GM18909 (cell line): ENCODE data around the gene LRRC8C.
A peak's percentile ranks its signal among the peaks of the same experiment; 100 is the strongest.
"Not testable (repeated sequence)": the region's sequence is repeated elsewhere in the genome, so short reads cannot be mapped to it uniquely, and the experiment has no call there.

Experiments used
- ATAC-seq: cut with Tn5 transposase; IDR thresholded peaks from one replicate; pipeline ENCODE4 v1.9.1; 2021; ENCODE audit warnings: mild to moderate bottlenecking; ENCODE audit not compliant: unreplicated experiment, poor library complexity

The LRRC8C gene

DNA sequence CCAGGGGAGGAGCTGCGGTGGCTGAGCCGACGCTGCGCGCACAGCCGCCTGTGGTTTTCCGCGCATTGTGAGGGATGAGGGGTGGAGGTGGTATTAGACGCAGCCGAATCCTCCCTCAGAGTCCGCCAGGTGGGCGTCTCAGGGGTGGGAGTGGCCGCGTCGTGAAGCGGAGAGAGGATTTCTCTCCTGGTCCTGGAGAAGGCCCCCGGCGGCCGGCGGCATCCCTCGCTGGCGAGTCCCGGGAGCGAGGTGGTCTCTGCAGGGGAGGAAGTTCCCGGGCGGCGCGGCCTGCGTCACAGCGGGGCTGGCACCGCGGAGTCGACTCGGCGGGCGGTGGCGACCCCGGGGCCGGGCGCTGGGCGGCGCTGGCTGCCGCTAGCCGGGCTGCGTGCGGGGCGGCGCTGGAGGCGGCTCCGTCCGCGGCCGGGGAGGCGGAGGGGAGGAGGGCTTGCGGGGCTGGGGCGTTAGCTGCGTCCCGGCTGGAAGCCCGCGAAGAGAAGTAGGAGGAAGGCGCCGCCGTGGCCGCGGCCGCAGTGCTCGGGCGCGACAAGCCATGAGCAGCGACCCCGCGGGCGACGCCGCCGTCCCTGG is at the start of gene LRRC8C:
Gene LRRC8C (plus strand): TSS at position 464 of the 591 bp plus-strand sequence. CDS start 53,354 bp downstream, outside the sequence.
- ATAC-seq: peak; percentile 88

DNA sequence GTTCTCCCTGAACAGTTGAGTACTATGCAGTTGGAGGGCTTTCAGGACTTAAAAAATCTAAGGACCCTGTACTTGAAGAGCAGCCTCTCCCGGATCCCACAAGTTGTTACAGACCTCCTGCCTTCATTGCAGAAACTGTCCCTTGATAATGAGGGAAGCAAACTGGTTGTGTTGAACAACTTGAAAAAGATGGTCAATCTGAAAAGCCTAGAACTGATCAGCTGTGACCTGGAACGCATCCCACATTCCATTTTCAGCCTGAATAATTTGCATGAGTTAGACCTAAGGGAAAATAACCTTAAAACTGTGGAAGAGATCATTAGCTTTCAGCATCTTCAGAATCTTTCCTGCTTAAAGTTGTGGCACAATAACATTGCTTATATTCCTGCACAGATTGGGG is 48.7 kb upstream of the LRRC8C start:
- ATAC-seq: no peak

DNA sequence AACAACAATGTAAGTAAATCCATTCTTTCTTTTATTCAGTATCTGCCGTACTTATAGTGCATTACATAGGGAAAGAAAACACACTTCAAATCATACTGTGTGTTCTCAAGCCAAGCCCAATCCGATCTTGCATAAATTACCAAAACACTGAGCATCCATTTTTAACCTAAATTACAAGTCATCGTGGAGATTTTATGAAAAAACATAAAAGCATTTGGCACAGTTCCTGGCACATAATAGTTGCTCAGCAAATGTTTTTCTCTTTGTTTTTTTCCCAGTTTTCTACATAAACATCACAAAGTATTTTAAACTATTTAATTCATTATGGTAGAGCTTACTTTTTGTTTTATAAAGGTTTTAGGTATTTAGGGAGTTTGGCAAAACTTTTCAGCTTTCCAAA is 48.1 kb upstream of the LRRC8C start:
- no peak for ATAC-seq

DNA sequence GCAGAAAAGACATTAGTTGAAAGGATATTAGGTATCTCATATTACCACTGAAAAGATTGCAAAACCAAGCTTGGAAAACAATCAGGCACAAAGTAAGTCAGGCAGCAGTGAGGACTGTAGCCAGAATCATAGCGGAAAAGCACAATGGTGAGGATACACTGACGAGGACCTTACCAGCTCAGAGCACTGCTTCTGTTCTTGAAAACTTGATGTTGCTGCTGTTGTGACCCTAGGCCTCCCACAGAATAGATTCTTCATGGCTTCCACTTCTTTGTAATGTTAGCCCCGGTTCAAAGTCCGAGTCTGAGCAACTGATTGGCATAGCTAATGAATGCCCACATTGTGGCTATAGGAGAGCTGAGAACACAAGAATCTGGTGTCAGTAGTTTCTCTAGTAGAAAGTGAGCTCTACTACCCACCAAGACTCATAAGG is 45.2 kb upstream of the LRRC8C start:
- no peak for ATAC-seq

DNA sequence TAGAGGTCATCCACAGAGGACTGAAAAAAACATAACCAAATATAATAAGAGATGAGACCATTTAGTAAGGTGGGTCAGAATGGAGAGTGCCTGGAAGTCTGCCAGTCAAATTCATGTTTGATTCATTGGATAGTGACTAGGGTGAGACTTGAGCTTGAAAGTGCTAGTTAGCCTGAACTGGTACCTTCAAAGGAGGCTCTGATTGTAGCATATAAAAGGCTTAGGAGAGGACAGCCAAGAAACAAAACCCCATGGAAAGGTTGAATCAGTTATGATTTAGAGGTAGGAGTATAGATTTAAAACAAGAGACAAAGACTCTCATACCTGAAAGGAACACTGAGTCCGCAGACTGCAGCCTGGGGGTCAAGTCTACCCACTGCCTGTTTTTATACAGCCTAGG is 44.4 kb upstream of the LRRC8C start:
- no peak for ATAC-seq

DNA sequence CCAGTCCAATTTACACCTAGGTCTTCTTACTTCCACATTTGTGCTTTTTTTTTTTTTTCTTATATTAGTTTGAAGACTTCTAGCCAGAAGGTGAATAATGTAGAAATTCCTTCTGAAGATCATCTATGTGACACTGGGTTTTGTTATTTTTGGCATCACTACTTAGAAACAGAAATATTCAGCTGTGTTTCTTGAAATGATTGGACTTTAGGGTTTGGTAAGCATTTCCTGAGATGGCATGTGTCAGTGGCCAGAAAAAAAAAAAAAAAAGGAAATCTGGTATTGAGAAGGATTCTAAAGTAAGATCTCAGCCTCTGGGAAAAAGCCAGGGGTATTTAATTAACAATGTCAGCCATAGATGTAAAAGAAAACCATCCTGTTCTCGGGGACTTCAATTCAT is 43.4 kb upstream of the LRRC8C start:
- no peak for ATAC-seq

DNA sequence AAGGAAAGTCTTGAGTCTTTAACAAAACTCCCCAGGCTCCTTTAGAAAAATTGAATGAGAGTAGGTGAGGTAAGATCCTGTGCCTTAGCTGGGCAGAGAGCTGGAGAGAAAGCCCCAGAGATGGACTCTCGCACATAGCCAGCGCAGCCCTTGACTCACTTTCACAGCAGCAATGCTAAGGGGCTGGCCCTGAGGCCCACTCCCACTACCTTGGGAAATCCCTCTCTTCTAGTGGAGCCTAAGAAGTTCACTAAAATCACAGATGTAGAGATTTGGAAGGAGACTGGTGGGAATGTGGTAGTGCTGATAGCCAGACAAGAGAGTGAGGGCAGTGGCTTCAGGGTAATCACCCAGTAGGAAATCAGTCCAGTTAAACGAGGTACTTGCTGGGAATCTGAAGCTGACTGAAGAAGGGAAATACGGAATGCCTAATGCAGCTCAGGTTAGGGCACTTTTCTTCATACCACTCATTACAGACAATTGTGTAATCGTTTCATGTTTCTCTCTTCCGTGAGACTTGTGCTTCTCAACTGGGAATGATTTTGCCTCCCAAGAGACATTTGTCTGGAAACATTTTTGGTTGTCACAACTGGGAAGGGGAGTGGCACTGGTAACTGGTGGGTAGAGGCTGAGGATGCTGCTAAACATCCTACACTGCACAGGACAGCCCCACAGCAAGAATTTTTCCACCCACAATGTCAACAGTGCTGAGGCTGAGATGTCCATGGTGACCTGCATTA is 42.4 kb upstream of the LRRC8C start:
- ATAC-seq: no peak

DNA sequence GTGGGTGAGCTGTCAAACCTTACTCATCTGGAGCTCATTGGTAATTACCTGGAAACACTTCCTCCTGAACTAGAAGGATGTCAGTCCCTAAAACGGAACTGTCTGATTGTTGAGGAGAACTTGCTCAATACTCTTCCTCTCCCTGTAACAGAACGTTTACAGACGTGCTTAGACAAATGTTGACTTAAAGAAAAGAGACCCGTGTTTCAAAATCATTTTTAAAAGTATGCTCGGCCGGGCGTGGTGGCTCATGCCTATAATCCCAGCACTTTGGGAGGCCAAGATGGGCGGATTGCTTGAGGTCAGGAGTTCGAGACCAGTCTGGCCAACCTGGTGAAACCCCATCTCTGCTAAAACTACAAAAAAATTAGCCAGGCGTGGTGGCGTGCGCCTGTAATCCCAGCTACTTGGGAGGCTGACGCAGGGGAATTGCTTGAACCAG is 40.0 kb upstream of the LRRC8C start:
- ATAC-seq: not testable (repeated sequence)

DNA sequence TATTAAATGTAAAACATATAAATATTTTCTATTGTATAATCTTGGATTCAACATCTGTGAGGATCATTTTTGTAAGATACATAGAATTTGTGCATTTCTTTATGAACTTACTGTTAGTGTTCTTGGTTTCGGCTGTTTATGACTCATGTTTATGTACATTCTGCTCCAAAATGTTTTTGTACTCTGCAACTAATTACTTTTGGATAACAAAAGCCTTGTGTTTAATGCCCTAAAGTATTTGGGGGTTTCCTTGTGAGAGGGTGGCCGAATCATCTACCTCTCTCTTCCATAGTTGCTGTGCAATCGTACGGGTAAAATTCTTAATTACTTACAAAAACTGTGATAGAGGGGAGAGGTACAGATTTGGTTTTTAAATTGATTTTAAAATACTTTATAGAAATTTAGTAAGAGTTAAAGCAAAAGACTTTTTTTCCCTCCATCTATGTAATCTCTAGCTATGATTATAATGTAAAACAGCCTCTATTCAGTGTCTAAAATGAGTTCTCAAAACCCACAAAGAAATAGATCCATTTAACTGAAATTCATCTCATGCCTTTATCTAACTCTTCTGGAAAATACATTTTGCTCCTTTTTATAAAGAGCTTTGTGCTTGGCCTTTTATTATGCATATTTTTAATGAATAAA is 38.7 kb upstream of the LRRC8C start:
- ATAC-seq: no peak

DNA sequence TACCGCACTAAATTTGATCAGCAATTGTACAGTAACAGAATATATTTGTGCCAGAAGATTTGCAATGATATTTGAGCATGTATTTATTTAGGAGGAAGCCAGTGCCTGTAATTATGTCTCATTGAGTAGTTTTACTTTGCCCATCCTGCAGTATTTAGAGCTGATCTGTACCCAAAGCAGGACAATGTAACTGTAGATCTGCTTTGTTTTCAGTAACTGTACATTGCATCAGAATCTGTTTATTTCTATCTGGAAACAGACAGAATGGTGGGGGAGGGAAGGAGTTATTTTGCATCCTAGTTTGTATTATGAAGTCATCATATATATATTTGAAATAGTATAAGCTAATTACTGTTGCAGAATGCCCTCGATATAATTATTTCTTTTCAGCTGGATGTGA is 36.2 kb upstream of the LRRC8C start:
- no peak for ATAC-seq

DNA sequence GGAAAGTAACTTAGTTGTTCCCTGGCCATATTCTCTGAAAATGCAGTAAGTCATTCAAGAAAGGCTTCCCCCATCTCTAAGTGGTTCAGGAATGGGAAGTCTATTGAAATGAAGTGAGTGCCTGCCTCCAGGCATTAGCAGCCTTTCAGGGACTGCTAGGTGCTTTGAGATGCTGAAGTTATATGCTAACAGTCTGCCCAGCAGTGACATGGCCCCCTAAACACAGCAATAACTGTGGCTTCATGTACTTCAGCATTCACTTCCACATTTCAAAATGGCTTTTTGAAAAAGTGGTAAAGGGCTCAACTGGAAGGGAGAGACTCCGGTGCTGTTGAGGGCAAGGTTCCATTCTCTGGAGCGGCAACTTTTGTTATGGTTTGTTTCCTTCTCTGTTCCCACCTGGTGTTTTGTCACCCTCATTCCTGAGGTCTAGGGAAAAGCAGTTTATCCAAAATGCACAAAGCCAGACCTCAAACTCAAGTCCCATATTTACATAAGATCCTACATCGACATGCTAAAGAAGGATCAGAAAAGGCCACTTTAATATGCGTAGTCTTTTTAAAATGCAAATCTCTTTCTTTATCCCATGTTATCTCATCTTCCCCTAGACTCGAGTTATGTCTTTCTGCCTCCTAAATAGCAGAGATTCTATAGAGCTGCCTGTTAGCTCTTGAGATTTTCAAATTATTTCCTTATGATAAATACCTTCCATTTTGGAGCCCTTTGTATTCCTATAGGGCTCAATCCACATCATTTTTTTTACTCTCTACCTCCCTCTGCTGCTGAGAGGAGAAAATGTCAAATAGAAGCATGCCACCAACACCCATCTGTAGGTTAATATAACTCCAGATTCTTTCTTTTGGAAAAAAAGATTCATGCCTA is 34.2 kb upstream of the LRRC8C start:
- no peak for ATAC-seq

DNA sequence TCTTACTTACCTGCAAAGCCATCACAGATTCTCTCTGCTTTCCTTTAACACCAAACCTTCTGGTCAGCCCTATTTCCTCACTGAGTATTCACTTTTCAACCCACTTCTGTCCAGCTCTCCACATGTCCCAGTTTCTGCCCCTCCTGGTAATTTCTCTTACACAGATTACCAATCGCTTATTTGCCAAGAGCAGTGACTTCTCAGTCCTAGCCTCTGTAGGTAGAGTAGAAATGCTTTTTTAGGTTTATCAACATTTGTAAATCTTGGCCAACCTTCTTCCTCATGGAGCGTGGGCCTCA is 33.6 kb upstream of the LRRC8C start:
- no peak for ATAC-seq

DNA sequence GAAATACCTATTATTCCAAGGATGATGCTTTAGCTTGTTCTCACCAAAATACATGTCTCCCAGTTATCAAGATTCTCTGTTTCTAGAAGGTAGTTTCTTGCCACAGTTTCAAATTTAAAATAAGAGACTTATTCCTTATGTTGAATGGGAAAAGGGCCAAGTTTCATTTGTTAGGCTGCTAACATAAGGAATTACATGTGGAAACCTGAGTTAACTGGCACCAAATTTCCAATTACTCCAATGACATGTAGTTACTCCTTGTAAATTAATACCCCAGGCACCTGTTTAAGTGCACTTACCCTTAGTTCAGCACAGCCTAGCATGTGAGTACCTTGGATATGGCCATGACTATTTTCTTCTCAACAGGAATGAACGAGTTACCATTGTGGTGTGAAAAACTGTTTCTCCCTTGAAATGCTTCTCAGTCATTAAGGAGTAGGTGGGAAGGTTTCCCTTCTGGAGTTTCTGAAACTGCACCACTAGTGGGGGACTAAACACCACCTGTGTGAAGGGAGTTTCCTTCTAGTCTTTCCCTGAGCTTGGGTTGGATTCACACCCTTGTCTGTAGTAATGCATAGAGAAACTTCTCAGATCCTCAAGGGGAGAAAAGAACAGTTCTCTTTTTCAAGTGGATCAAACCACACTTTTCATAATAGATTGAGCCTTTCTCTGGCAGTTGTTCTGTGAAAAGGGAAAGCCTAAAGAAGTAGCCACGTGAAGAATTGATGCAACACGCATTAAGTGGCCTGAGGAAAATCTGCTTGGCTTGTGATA is 32.3 kb upstream of the LRRC8C start:
- ATAC-seq: no peak

DNA sequence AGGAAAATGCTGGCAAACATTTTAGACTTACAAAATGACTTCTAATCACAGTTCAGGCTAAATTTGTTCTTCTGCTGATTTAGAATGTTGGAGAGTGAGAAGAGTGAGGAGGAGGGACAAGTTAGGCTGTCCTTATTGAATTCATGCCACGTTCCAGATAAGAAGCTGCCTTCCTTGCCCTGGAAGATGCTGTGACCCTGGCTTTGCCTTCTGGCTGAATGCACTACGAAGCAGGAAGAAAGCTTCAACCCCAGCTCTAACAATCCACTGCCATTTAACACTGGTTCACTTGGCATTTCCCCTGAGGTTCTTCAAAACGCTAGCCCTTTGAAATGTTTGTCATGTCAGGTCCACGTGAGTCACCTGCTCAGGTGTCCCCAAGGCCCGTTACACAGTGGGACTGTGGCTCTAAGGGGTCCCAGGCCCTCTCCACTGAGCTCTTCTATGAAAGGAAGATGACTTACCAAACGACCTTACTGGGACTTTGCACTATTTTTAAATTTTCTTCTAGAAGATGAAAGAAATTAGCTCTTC is 30.0 kb upstream of the LRRC8C start:
- no peak for ATAC-seq

DNA sequence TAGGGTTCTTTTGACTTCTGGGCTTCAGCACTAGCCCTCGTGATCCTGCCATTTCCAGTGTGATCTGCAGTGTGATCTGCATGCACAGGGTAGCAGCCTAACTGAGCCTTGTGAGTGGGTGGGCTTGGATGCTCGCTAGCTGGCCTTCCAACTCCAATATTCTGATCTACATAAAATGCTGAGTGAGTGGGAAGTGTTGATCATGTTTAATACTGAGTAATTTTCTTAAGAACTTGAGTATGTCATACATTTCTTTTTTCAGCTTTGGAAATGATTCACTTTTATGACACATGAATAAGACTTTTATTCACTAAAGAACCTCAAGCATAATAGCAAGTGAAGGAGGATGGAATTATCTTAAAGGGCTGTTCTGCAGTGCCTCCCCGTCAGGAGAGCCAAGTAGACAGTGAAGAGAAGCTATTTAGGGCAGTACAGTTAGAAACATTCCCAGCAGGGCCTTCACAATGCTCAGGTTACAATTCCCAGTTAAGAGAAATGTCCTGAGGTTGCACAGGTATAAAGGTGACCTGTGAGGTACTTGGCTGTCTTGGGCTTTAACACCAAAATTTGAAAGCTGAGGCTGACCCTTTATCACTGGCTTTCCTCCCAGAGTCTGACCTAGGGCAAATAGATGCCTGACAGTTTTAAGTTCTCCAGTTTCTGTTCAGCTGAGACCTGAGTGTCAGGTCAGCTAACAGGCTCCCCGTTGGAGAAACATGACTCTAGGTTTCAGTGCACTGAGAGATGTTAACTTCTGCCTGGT is 29.1 kb upstream of the LRRC8C start:
- ATAC-seq: no peak

DNA sequence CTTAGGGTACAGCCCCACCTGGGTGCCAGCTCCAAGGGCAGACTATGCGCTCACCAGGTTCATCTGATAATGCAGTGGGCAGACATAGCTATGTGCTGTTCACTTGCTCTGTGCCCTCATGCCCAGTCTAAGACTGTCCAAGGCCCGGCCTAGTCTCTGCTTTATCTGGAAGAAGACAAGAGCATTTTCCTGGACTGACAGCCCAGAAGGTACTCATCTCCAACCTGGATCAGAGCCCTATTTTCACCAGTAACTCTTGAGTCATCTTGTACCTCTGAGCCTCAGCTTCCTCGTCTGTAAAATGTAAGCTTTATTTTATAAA is 28.5 kb upstream of the LRRC8C start:
- no peak for ATAC-seq

DNA sequence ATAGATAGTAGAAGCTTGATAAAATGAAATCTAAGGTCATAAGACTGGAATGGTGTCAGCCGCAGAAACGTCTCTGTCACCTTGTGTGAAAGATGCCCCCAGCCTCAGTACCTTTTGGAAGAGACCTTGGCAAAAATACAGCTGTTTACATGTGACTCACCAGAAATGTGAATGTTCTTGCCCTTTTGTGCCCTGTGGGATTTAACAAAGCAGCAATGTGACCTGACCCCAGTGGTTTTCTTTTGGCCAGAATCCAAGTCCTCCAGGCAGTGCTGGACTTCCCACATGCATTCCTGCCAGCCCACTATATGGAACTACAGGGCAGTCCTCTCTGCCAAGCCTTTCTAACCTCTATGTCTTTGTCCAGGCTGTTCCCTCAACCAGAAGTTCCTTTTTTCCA is 27.2 kb upstream of the LRRC8C start:
- no peak for ATAC-seq

DNA sequence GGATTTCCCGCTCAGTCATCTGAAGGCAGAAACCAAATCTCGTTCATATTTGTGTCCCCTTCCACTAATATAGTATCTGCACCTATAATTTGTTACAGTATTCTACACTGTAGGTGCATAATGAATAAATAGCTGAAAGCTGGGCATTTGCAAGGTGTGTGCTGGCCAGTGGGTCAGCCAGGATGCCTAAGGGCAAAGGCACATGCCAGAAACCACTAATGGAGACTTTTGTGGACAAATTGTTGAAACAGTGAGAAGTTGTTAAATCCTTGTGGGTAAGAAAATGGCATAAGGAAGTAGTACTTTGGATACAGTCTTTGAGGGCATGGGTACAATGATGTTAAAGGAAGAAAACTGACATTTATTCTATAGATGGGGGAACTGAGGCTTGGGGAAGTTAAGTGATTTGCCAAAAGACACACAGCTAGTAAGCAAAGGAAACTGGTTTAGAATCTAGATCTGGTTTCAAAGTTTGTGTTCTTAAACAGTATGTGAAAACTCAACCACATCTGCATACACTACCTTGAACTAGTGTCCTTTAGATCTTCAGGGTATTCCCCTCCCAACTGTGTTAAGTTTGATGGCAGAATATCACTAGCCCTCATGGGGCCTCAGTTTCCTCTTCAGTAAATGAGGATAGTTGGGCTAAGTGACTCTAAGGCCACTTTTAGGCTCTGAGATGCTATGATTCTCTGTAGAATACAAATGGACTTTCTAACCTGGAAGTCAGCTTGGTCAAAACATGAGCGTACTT is 26.5 kb upstream of the LRRC8C start:
- ATAC-seq: no peak

DNA sequence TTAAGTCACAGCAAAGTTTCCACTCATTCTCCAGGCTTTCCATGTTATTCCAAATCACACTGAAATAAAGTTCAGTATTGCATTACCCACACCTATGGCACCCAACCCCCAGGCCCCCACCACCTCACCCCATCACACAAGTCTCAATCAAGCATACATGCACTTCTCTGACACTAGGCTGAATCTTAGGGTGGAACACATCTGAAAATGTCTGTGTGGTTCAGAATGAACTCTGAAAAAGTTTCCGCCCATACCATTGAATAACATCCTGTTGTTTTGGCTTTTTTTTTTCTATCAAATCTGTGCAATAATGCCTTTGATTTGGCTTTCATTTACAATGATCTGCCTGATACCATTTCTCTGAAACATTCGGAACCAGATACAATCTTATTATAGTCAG is 25.8 kb upstream of the LRRC8C start:
- no peak for ATAC-seq
